ENCODE data around the gene EP400. TPM values are rescaled to one million over a fixed set of nuclear protein-coding genes. Genes with fewer than 3 reads are reported as not detected.
A peak's percentile ranks its signal among the peaks of the same experiment; 100 is the strongest.

The EP400 gene
- total RNA-seq, 1 donor from 2014 or later, result 43.1 TPM

GRCh38 chr12:131927110-131928079 lies 22.3 kb upstream of the EP400 start:
- DNase-seq (ENCODE audit: extremely low read depth, low read depth, low spot score), result no peak

- DNase-seq (ENCODE audit: extremely low read depth, low read depth, low spot score), result no peak
These were observed 21.5 kb upstream of the EP400 start for GRCh38 chr12:131928080-131928710.

- peak; percentile 36 for DNase-seq (ENCODE audit: extremely low read depth, low read depth, low spot score)
These were observed 20.8 kb upstream of the EP400 start, which contains the start of gene PUS1 for GRCh38 chr12:131928711-131929580. Gene PUS1 (plus strand): TSS chr12:131929276. CDS start chr12:131929723, 447 bp downstream.

GRCh38 chr12:131929581-131930456 lies 19.9 kb upstream of the EP400 start:
- DNase-seq (ENCODE audit: extremely low read depth, low read depth, low spot score), result no peak

- no peak for DNase-seq (ENCODE audit: extremely low read depth, low read depth, low spot score)
These were observed 19.2 kb upstream of the EP400 start for GRCh38 chr12:131930510-131930909.

GRCh38 chr12:131933387-131933786 lies 16.4 kb upstream of the EP400 start:
- no peak for DNase-seq (ENCODE audit: extremely low read depth, low read depth, low spot score)

GRCh38 chr12:131934535-131934934 lies 15.2 kb upstream of the EP400 start:
- DNase-seq (ENCODE audit: extremely low read depth, low read depth, low spot score), result no peak

GRCh38 chr12:131938082-131938481 lies 11.7 kb upstream of the EP400 start:
- DNase-seq (ENCODE audit: extremely low read depth, low read depth, low spot score), result no peak

- DNase-seq (ENCODE audit: extremely low read depth, low read depth, low spot score), result no peak
These were observed 10.7 kb upstream of the EP400 start for GRCh38 chr12:131939007-131939406.

- DNase-seq (ENCODE audit: extremely low read depth, low read depth, low spot score), result no peak
These were observed 9.6 kb upstream of the EP400 start for GRCh38 chr12:131940141-131940547.

GRCh38 chr12:131941116-131941986 lies 8.4 kb upstream of the EP400 start:
- DNase-seq (ENCODE audit: extremely low read depth, low read depth, low spot score), result no peak

- no peak for DNase-seq (ENCODE audit: extremely low read depth, low read depth, low spot score)
These were observed 7.8 kb upstream of the EP400 start for GRCh38 chr12:131941987-131942341.

- no peak for DNase-seq (ENCODE audit: extremely low read depth, low read depth, low spot score)
These were observed 7.1 kb upstream of the EP400 start for GRCh38 chr12:131942671-131943070.

GRCh38 chr12:131943389-131943788 lies 6.4 kb upstream of the EP400 start:
- DNase-seq (ENCODE audit: extremely low read depth, low read depth, low spot score), result no peak

- DNase-seq (ENCODE audit: extremely low read depth, low read depth, low spot score), result no peak
These were observed 5.9 kb upstream of the EP400 start for GRCh38 chr12:131943876-131944275.

GRCh38 chr12:131944601-131945251 lies 5.0 kb upstream of the EP400 start:
- DNase-seq (ENCODE audit: extremely low read depth, low read depth, low spot score), result no peak

- DNase-seq (ENCODE audit: extremely low read depth, low read depth, low spot score), result no peak
These were observed 3.0 kb upstream of the EP400 start for GRCh38 chr12:131946757-131947156.

- no peak for DNase-seq (ENCODE audit: extremely low read depth, low read depth, low spot score)
These were observed 2.2 kb upstream of the EP400 start for GRCh38 chr12:131947482-131948027.

All from glomerular endothelial cell (primary cell).